Hematopoietic multipotent progenitor cell treated with erythropoietin and hydrocortisone succinate and interleukin-3 and kit ligand, for 17 days (in vitro differentiated cells): Measurements from ENCODE around the gene FBN2.
"Not testable (repeated sequence)": the region's sequence is repeated elsewhere in the genome, so short reads cannot be mapped to it uniquely, and the experiment has no call there.

Experiments used
- DNase-seq: peaks from one replicate; pipeline ENCODE4 v3.0.0-alpha.2; 2015; ENCODE audit warnings: low spot score

The FBN2 gene

GRCh38 chr5:128357226-128357625, 180.8 kb downstream of the FBN2 start:
- no peak for DNase-seq

- DNase-seq: no peak
Measured at GRCh38 chr5:128355961-128356360, 182.1 kb downstream of the FBN2 start.

GRCh38 chr5:128353441-128354107, 184.5 kb downstream of the FBN2 start:
- DNase-seq: no peak

GRCh38 chr5:128350705-128351104, 187.3 kb downstream of the FBN2 start:
- DNase-seq: no peak

GRCh38 chr5:128349044-128349858, 188.8 kb downstream of the FBN2 start:
- DNase-seq: no peak

- DNase-seq: no peak
Measured at GRCh38 chr5:128346038-128346437, 192.0 kb downstream of the FBN2 start.

GRCh38 chr5:128345247-128345646, 192.8 kb downstream of the FBN2 start:
- no peak for DNase-seq

- DNase-seq: no peak
Measured at GRCh38 chr5:128343168-128343567, 194.9 kb downstream of the FBN2 start.

- no peak for DNase-seq
Measured at GRCh38 chr5:128341056-128341455, 197.0 kb downstream of the FBN2 start.

GRCh38 chr5:128340648-128341047, 197.4 kb downstream of the FBN2 start:
- DNase-seq: no peak

- DNase-seq: no peak
Measured at GRCh38 chr5:128339585-128339984, 198.5 kb downstream of the FBN2 start.

GRCh38 chr5:128338649-128339048, 199.4 kb downstream of the FBN2 start:
- no peak for DNase-seq

GRCh38 chr5:128335339-128335738, 202.7 kb downstream of the FBN2 start:
- DNase-seq: no peak

GRCh38 chr5:128334010-128334716, 203.9 kb downstream of the FBN2 start:
- DNase-seq: no peak

GRCh38 chr5:128331261-128331660, 206.8 kb downstream of the FBN2 start:
- DNase-seq: no peak

GRCh38 chr5:128329386-128329939, 208.6 kb downstream of the FBN2 start:
- DNase-seq: no peak

- no peak for DNase-seq
Measured at GRCh38 chr5:128328446-128328845, 209.6 kb downstream of the FBN2 start.

GRCh38 chr5:128328007-128328406, 210.0 kb downstream of the FBN2 start:
- no peak for DNase-seq

GRCh38 chr5:128321418-128321817, 216.6 kb downstream of the FBN2 start:
- DNase-seq: not testable (repeated sequence)

- no peak for DNase-seq
Measured at GRCh38 chr5:128318691-128319090, 219.4 kb downstream of the FBN2 start.

- DNase-seq: no peak
Measured at GRCh38 chr5:128317481-128317880, 220.6 kb downstream of the FBN2 start.

GRCh38 chr5:128315671-128316070, 222.4 kb downstream of the FBN2 start:
- DNase-seq: no peak

- no peak for DNase-seq
Measured at GRCh38 chr5:128305341-128305740, 232.7 kb downstream of the FBN2 start.
